Gastroesophageal sphincter (tissue), 4 donors: Measurements from ENCODE around the gene KCNH3. TPM values are rescaled to one million over a fixed set of nuclear protein-coding genes. Genes with fewer than 3 reads are reported as not detected.

Source experiments
- ATAC-seq: fragments of 150-250 bp; one replicate; pipeline ENCODE4 v1.9.1; 2016; ENCODE audit warnings: mild to moderate bottlenecking, moderate library complexity
- H3K27ac ChIP-seq, 4 donors: fragments of 200-600 bp; sonication (generic) in 3 of 4; 1 replicate in 3 of 4; 2 replicates in 1 of 4; pipeline ENCODE4 v1.5.1; 2016 to 2019
- H3K27me3 ChIP-seq: fragments of 200-600 bp; sonication (generic); one replicate; pipeline ENCODE4 v1.5.1; 2019
- H3K36me3 ChIP-seq, 2 donors: fragments of 200-600 bp; sonication (generic); one replicate each; pipeline ENCODE4 v1.5.1; 2019; ENCODE audit warnings: control low read depth in 1 of 2
- H3K4me1 ChIP-seq, 3 donors: fragments of 200-600 bp; sonication (generic); 1 replicate in 2 of 3; 2 replicates in 1 of 3; pipeline ENCODE4 v1.5.1; 2016 to 2019; ENCODE audit warnings: control low read depth in 2 of 3
- H3K4me3 ChIP-seq, 2 donors: fragments of 200-600 bp; sonication (generic); one replicate each; pipeline ENCODE4 v1.5.1; 2019; ENCODE audit warnings: mild to moderate bottlenecking in 1 of 2, moderate library complexity in 1 of 2
- H3K9me3 ChIP-seq, 3 donors: fragments of 200-600 bp; sonication (generic); one replicate each; pipeline ENCODE4 v1.5.1; 2017 to 2019; ENCODE audit warnings: control low read depth in 2 of 3
- EP300 ChIP-seq: sonication (generic); formaldehyde crosslinking; IDR thresholded peaks from one replicate; pipeline ENCODE4 v1.6.1; 2017; ENCODE audit warnings: antibody characterized with exemption, mild to moderate bottlenecking
- POLR2A ChIP-seq, 2 donors: fragments of 450-650 bp; IDR thresholded peaks; one replicate each; pipeline ENCODE4 v1.6.1; 2017; ENCODE audit warnings: antibody characterized with exemption in 2 of 2, mild to moderate bottlenecking in 2 of 2, moderate library complexity in 1 of 2
- POLR2AphosphoS5 ChIP-seq: sonication (generic); formaldehyde crosslinking; IDR thresholded peaks from one replicate; pipeline ENCODE4 v1.6.1; 2017; ENCODE audit warnings: antibody characterized with exemption
- WGBS, 2 donors: methylation state at CpG; one replicate each; pipeline ENCODE4 v1.1.5; 2018; ENCODE audit warnings: low coverage in 1 of 2; 5-methylcytosine and 5-hydroxymethylcytosine counted together
- total RNA-seq, 4 donors: library from RNA; depleted of rRNA; stranded (reverse); fragments of >200 nt; gene quantifications; one replicate each; pipeline ENCODE4 v1.1.0, GENCODE V29; 2016
- TF ChIP-seq, protein P1 (sequence below), 4 experiments: fragments of 200-600 bp in 2 of 4; fragments of 450-650 bp in 2 of 4; sonication (generic) in 1 of 4; IDR thresholded peaks; one replicate each; pipeline ENCODE4 v1.5.1; 2017 to 2019; ENCODE audit warnings: antibody characterized with exemption in 4 of 4, mild to moderate bottlenecking in 2 of 4, moderate library complexity in 2 of 4

The KCNH3 gene
- total RNA-seq, 4 donors from 2014 or later, result 0.13 to 0.69 (median 0.31) TPM; not detected in 1

DNA sequence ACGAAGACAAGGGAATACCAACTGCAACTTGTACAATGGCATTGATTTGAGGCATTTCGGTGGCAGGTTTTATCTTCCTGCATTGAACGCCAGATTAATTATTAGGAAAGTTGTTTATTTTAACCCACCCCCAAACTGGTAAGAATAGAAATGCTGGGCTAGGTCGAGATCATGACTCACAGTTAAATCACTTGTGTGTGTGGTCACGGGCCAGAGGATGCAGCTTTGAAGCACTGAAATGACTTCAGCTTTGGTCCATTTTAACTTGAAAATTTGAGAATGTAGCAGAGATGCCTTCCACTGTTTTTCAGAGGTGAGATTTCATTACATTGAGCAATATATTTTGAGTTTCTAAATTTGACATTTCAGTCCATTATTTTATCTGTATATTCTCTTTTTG, 23.6 kb upstream of the KCNH3 start:
- 39 to 66% methylated on average over 4 to 5 of the region's 5 CpGs for WGBS, 2 donors
- Histone ChIP-seq H3K4me3 (no peak overlapping the region), H3K27me3 (no peaks in the 10 kb centered on the region), H3K4me1 (peaks cover 0 to 4% (median 0%) of the 10 kb centered on the region in 3 donors), H3K27ac (no peak overlapping the region), H3K36me3 (peaks cover 0 to 24% of the 10 kb centered on the region in 2 donors), H3K9me3 (no peaks in the 10 kb centered on the region)
- no peak for ATAC-seq
- TF ChIP-seq POLR2A (IDR thresholded peaks at IDR 0.05) (no peak), EP300 (no peak), POLR2AphosphoS5 (no peak)
- TF ChIP-seq, protein P1, sequence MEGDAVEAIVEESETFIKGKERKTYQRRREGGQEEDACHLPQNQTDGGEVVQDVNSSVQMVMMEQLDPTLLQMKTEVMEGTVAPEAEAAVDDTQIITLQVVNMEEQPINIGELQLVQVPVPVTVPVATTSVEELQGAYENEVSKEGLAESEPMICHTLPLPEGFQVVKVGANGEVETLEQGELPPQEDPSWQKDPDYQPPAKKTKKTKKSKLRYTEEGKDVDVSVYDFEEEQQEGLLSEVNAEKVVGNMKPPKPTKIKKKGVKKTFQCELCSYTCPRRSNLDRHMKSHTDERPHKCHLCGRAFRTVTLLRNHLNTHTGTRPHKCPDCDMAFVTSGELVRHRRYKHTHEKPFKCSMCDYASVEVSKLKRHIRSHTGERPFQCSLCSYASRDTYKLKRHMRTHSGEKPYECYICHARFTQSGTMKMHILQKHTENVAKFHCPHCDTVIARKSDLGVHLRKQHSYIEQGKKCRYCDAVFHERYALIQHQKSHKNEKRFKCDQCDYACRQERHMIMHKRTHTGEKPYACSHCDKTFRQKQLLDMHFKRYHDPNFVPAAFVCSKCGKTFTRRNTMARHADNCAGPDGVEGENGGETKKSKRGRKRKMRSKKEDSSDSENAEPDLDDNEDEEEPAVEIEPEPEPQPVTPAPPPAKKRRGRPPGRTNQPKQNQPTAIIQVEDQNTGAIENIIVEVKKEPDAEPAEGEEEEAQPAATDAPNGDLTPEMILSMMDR (IDR thresholded peaks at IDR 0.05), result no peak

DNA sequence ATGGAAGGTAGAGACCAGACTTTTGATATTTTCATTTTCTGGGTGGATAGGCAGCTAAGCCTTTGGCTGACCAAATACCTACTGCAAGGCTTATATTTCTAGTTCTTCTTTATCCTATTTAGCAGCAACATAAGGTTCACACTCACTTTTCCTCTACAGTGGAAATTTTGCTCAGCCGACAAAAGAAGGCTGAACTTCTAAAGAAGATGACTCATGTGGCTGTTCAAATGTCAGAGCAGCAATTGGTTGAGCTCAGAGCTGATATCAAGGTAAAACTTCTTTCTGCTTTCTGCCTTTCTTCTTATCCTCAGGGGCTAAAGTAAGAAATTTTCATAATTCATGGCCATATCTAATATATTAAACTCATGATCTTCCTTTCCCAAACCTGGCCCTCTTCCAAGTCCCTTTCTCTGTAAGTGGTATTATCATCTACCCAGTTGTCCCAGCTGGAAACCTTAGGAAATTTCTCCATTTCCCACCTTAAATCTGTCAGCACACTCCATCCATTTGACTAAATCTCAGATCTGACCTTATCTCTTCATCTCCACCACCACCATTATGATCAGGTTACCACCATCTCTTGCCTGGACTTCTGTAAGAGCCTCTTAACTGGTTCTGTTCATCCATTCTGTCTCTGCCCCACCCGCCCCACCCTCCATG, 19.8 kb upstream of the KCNH3 start:
- peaks cover 0 to 47% of the 10 kb centered on the region in 2 donors for H3K36me3 ChIP-seq
- no peak overlapping the region for H3K4me3 ChIP-seq
- no peak for TF ChIP-seq POLR2A (IDR thresholded peaks at IDR 0.05)
- TF ChIP-seq EP300, result no peak
- TF ChIP-seq, protein P1 (IDR thresholded peaks at IDR 0.05), result no peak
- no peak for TF ChIP-seq POLR2AphosphoS5
- no peak for ATAC-seq
- WGBS, 2 donors, result 20 to 42% methylated on average over 1 to 2 of the region's 2 CpGs
- H3K9me3 ChIP-seq, result no peaks in the 10 kb centered on the region
- H3K27me3 ChIP-seq, result no peaks in the 10 kb centered on the region
- no peak overlapping the region for H3K27ac ChIP-seq
- H3K4me1 ChIP-seq, result no peaks in the 10 kb centered on the region

- Histone ChIP-seq H3K27me3 (no peaks in the 10 kb centered on the region), H3K36me3 (peaks cover 0 to 51% of the 10 kb centered on the region in 2 donors), H3K9me3 (no peaks in the 10 kb centered on the region), H3K27ac (no peak overlapping the region), H3K4me1 (no peaks in the 10 kb centered on the region), H3K4me3 (no peak overlapping the region)
- WGBS, 2 donors, result 98 to 100% methylated on average over 1 to 5 of the region's 5 CpGs
- no peak for TF ChIP-seq EP300
- TF ChIP-seq POLR2AphosphoS5, result no peak
- TF ChIP-seq POLR2A (IDR thresholded peaks at IDR 0.05), result no peak
- TF ChIP-seq, protein P1 (IDR thresholded peaks at IDR 0.05), result no peak
- ATAC-seq, result no peak
These were observed 19.3 kb upstream of the KCNH3 start for GRCh38 chr12:49519574-49519936.

- Histone ChIP-seq H3K4me3 (no peak overlapping the region), H3K4me1 (no peaks in the 10 kb centered on the region), H3K27me3 (no peaks in the 10 kb centered on the region), H3K27ac (no peak overlapping the region), H3K36me3 (peaks cover 0 to 65% of the 10 kb centered on the region in 2 donors), H3K9me3 (no peaks in the 10 kb centered on the region)
- TF ChIP-seq POLR2A (IDR thresholded peaks at IDR 0.05) (no peak), POLR2AphosphoS5 (no peak), EP300 (no peak)
- TF ChIP-seq, protein P1 (IDR thresholded peaks at IDR 0.05), result no peak
- 86 to 89% methylated on average over 3 to 4 of the region's 4 CpGs for WGBS, 2 donors
- no peak for ATAC-seq
These were observed 17.4 kb upstream of the KCNH3 start for GRCh38 chr12:49521389-49521788.

- no peak for ATAC-seq
- WGBS, 2 donors, result 59 to 79% methylated on average over 5 of the region's 6 CpGs
- Histone ChIP-seq H3K27ac (no peak overlapping the region), H3K27me3 (no peaks in the 10 kb centered on the region), H3K4me1 (no peaks in the 10 kb centered on the region), H3K9me3 (no peaks in the 10 kb centered on the region), H3K4me3 (no peak overlapping the region), H3K36me3 (peaks cover 0 to 62% of the 10 kb centered on the region in 2 donors)
- TF ChIP-seq EP300, result no peak
- no peak for TF ChIP-seq POLR2A (IDR thresholded peaks at IDR 0.05)
- no peak for TF ChIP-seq POLR2AphosphoS5
- TF ChIP-seq, protein P1 (IDR thresholded peaks at IDR 0.05), result no peak
These were observed 14.0 kb upstream of the KCNH3 start for GRCh38 chr12:49524660-49525324.
